HG03354 (cell line): Measurements from ENCODE around the gene HSPB7.
"Not testable (repeated sequence)": the region's sequence is repeated elsewhere in the genome, so short reads cannot be mapped to it uniquely, and the experiment has no call there.

ENCODE experiments used
- ATAC-seq: cut with Tn5 transposase; IDR thresholded peaks from one replicate; pipeline ENCODE4 v1.9.1; 2021; ENCODE audit warnings: mild to moderate bottlenecking; ENCODE audit not compliant: unreplicated experiment, poor library complexity, severe bottlenecking

HSPB7 gene

DNA sequence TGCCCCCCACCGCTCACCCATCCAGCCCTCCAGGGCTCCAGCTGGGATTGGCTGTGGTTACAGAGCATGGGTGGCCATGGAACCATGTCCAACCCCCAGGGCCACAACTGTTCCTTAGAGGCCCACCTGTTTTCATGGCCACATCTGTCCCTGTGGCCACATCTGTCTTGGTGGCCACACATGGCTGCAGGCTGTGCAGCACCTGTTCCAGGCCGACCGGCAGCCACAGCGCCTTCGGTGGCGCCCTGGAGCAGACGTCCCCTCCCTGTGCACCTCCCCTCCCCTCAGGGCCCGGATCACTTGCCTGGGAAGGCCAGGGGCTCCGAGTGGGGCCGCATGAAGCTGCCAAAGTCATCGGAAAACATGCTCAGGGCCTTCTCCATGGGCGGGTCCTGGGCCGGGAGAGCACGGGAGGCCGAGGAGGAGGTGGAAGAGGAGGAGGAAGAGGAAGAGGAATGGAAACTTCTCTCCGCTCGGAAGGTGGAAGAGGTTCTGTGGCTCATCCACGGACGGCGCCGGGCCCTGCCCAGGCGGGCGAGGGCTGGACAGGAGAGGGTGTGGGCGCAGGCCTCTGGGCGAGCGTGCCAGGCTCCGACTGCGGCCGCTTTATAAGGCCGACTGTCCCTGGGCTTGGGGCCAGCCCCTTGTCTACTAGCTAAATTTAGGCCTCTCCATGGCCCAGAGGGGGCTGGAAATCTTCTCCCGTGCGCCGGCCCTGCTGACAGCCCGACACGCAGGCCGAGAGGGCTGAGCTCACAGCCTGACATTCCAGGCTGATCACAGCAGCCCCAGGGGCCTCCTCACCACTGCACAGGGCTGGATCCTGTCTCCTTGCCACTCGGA, at the start of gene HSPB7:
HSPB7 (minus strand) TSS at position 583 of the 843 bp plus-strand sequence; CDS start at position 503, 80 bp downstream.
- ATAC-seq = no peak

DNA sequence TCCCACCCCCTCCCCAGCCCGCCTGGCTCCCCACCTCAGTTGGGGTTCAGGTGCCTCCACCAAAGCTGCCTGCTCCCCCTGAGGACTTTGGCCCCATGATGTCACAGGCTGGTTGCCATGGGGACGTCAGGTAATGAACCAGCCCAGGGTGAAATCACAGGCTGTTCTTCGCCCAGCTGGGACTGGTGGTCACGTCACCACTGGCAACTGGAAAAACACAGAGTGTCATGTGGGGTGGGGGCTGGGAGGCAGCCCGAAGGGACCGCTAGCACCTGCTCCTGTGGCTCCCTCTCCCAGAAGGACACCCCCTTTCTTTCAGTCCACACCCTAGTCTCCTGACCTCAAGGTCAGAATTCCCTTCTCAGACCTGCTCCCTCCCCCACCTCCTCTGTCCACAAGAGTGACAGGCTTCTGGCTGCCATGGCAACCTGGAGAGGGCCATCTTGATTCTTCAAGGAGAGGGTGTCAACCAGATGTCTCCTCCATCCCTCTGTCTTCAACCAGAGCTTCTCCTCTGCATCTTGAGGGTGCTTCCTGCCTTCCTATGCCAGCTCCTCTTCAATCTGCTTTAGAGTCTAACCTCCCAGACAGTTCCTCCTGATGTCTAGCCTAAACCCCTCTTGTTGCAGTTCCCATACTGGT, 49.4 kb upstream of the HSPB7 start:
- ATAC-seq = no peak

DNA sequence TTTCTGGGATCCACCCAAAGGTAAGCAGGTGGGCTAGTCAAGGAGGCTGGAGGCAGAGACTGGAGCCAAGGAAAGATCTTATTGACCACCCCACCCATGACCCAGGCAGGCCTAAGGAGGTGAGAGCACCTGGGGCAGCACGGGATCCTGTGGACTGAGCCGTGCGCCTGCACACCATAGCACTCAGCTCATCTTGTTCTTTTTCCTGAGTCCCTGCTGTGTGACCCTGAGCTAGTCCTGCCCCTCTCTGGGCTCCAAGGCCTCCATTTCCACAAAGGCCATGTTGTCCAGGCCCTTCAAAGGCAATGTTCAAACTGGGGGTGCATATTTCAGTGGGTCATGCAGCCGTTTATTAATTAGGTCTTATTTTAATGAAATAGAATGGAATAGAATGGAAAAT, 48.4 kb upstream of the HSPB7 start:
- ATAC-seq = no peak

DNA sequence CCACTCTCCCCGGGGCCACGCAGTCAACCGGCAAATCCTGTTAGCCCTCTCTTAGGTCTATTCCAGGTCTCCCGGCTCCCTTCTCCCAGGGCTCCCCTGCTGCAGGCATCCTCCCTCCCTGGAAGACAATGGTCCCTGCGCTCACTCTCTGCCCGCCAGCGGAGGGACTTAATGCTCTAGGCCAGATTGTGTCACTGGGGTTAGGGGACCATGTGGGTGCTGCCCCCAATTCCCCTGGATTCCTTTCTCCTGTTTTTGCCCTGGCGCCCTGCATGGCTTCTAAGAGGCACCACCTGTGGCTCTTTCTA, 47.4 kb upstream of the HSPB7 start:
- no peak for ATAC-seq

DNA sequence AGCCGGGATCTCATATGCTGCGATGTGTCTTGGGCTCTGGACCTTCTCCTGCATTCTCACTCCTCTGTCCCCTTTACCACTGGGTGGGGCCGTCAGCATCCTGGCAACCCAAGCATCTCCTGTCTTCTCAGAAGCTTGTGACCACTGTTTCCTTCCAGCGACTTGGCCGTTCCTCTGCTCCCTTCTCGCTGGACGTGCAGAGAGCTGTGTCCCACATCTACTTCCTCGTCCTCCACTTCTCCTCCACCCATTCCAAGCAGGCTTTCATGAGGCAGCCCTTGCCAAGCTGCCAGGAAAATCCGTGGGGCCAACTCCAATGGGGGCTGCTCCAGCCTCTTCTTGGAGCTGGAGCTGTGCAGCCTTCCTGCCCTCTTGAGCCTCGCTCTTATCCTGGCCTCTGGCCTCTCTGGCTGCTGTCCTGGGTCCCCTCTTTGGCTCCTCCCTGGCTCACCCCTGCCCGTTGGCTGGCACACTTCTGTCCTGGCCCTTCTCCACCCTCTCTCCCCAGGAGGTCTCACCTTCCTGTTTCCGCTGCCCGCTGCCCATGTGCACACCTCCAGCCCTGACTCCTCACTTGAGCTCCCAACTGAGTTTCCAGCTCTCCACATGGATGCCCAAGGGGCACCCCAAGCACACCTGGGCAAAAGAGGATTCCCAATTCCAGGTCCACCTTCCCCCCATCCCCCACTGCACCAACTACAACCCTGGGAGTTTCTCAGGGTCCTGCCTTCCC, 46.9 kb upstream of the HSPB7 start:
- ATAC-seq = no peak

DNA sequence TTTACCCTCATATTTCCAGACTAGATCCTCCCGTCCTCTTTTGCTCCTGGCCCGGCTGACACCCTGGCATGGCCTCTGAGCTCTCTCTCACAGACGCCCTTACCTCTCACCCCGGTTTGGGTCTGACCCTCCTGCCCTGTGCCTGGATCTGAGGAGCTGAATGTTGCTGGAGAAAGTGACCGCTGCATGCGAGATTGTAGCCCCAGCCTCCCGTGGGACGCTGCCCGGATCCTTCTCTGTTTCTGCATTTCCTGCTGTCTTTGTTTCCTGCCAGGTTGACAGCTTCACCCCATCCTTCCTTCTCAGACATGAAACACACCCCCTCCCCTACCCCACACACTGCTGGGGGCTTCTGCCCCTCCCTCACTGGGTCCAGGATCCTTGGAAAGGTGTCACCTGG, 46.1 kb upstream of the HSPB7 start:
- ATAC-seq = no peak

DNA sequence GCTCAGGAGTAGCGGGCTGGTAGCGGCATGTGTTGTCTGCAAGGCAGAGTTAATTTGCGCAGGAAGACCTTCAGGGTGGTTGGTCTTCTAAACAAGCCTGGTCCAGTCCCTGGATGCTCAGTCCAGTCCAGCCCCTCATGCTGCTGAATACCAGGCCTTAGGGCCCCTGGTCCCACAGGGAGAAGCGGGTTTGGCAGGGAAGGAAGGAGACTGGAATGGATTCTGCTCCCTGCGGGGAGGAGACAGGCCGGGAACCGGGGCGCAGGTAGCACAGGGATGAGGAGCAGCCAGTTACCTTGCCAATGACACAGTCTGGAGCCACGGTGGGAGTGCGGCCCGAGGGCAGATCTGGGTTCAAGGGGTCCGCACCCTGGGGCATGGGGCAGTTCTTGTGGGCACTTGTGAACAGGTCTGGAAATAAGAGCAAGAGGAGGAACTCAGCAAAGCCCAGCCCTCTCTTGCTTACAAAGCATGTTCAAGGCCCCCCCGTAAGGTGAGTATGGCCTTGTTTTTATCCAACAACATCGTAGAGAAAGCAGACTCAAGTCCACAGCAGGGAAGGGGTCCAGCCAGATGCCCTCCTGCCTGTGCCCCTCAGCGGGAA, 45.5 kb upstream of the HSPB7 start:
- ATAC-seq = no peak

DNA sequence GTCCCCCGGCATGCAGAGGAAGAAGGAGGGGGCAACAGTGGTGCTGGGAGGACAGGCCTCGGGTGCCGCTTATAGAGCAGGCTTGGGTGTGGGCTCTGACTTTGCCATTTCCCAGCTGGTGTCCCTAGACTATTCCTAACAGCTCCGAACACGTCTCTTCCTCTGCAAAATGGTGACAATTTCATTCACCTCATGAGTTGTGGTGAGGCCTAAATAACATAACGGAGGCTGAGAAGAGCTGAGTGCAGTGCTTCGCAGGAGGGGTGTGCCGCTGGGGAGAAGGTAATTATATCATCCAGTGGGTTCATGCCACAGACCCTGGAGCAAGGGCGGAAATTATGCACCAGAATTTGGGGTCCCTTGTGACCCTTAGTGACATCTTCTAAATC, 44.8 kb upstream of the HSPB7 start:
- ATAC-seq = not testable (repeated sequence)

DNA sequence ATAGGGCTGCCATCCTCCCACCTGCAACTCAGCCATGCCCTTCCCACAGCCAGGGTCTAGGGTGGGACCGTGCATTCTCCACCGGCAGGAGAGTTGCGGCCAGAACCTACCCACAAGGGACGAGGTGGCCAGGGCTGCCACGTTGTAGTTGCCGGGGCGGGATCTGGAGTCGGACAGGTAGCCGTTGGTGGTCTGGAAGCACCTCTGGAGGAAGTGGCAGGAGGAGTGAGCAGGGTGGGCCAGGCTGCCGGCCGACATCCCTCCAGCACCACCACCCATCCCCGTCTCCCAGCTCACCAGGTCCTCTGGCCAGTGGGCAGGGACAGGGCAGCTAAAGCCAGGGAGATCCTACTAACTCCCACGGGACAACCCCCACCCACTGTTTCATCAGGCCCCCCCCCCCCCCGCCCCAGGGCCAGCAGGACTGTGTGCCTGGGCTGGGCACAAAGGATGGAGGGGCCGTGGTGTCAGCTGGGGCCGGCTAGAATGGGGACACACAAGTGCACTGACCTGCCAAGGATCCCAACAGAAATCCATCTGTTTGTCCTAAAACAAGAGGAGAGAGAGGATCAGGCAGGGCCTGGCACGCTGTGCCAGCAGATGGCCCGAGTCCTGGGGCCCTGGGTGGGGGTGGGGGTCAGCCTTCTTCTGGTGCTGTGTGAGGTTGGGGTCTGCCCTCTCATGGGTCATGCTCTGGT, 44.3 kb upstream of the HSPB7 start:
- ATAC-seq = not testable (repeated sequence)

DNA sequence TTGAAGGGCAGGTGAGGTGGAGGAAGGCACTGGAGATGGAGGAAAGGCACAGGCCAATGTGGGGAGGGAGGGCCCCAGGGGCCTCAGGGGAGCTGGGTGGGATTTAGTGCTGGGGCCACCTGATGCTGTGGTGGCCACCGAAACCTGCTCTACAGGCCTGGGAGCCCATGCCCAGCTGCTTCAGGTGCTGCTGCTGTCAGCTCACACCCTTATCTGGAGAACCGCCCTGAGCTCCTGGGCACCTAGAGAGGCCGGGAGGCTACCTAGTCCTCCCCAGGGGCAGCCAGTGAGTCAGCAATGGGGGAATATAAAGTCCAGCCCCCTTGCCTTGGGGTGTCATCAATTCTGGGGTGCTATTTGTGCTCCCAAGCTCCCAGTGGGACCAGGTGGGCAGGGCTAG, 43.4 kb upstream of the HSPB7 start:
- ATAC-seq = no peak

DNA sequence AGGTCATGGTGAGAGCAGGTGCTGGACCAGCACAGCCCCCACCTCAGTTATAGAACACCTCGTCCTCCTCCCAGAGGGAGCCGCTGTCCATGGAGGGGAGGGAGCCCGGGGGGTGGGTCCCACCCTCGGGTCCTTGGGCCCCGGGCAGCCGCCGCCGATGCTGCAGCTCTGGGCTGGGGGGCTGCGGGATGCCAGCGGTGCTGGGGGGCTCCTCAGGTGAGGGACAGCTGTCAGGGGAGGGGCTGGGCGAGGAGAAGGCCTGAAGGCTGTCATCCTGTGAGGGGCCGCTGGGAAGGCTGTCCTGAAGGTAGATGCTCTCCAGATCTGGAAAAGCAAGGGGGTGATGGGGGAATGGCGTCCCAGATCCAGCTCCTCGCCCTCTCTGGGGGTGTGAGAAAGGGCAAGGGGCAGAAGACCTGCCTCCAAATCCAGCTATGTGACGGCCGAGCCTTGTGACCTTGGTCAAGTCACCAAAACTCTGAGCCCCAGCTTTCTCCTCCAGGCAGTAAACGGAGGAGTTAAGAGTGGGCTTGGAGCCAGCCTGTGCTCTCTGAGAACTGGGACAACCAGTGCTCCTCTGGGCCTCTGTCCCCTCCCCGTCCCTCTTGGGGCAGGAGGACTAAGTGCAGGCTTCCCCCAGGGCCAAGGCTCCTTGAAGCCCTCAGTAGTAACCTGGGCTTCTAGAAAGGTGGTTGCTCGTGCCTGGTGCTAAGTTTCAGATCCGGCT, 40.7 kb upstream of the HSPB7 start:
- ATAC-seq = not testable (repeated sequence)

DNA sequence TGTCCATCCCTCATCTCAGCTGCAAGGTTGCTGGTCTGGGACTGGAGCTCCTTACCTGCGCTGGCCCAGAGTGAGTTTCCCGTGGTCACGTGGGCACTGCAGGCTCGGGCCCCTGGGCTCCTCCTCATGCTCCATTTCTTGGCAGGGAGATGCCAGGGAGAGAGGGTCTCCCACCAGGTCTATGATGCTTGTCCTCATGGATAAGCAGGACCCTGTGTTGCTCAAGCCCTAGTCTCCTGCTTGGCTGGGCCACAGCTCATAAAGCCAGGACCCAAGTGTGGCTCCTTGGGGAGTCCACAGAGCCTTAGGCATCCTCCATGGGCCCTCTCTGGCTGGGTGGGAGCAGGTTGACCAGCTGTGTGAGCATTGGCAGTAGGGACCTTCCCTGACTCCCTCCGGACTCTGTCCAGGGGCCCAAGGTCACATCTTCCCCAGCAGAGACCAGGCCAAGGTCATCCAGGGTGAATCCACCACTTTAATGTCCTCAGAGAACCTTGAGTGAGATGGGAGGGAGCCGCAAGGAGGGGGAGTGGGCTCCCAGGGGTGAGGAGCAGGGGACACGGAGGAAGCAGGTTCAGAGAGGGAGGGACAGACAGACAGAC, 39.6 kb upstream of the HSPB7 start:
- ATAC-seq = not testable (repeated sequence)

DNA sequence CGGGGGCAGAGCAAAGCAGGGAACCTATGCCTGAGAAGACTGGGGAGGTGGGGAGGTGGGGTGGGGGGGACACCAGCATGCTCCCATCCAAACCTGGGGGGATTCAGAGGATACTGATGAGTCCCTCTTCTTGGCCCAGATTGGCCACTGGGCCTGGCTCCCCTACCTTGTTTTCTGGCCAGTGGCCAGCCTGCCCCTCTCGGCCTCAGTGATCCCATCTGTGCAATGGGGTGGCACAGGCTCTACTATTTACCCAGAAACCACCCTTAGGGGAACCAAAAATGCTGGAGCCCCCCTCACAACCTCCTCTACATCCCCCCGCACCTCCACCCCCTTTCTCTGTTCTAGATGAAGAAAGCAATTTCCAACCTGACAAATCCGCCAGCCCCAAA, 38.7 kb upstream of the HSPB7 start:
- not testable (repeated sequence) for ATAC-seq

DNA sequence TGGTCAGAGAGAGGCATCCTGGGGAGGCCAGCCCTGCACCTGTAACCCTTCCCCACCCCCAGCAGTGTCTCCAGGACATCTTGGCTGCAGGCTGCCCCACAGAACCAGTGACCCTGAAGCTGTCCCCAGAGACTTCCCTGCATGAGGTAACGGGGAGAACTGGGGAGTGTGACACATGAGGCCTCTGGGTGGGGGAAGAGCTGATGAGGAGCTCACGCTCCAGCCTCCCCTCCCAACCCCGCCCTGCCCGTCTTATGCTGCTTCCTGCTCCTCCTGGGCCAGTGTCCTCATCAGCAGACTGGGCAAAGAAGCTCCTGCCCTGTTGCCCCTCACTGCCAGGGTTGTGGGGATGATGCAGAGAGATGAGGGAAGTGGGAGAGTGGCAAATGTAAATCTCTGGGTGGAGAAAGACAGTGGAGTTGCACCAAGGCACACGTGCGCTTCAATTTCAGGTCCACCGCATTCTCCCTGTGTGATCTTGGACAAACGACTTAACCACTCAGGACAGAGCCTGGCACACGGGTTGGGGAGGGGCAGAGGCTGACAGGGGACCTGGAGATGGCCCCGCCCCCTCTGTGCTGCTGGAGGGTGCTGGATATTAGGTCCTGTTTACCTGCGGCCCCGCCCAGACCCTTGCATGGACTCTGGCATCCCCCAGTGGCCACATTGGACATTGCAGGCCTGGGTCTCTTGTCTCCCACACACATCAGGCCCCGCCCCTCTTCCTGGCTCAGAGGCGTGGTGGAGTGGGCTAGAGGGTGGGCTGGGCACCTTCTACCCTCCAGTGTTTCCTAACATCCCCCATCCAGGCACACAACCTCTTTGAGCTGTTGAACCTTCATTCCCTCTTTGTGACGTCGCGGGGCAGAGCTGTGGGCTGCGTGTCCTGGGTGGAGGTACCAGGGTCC, 38.0 kb upstream of the HSPB7 start:
- ATAC-seq = peak; percentile 77

DNA sequence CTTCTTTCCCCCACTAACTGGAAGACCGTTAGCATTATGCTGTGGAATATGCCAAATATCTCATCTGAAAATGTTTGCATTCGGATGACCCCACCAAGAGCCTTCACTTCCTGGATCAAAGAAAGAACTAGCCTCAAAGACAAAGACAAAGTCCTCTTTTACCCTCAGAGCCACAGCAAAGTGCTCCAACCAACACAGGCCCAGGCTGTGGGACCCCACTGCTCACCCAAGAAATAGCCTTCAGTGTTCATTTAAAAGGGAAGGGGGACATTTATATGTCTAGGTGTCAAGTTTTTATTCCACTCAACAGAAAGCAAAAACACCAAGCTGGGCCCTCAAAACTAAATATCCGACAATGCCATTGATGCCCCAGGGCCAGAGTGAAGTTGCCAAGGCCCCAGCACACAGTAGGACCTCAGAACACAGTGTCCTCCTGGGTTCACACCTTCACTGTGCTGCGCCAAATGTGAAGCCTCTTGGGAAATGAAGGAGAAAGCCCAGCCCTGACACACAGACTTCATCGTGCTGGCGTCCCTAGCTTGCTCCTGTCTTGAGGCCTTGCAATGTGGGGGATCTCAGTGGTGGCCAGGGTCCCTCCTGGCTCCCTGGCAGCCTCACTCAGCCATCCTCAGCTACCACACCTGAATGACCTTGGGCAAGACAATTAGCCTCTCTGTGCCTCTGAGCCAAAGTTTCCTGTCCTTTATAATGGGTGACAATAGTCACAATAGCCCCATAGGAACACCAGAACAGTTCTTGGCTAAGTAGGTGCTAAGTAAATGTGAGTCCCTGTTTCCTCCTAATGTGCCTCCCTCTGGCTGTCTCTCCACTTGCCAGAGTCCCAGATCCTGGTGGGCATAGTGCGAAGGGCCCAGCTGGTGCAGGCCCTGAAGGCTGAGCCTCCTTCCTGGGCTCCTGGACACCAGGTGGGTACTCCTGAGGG, 37.0 kb upstream of the HSPB7 start:
- ATAC-seq = no peak

DNA sequence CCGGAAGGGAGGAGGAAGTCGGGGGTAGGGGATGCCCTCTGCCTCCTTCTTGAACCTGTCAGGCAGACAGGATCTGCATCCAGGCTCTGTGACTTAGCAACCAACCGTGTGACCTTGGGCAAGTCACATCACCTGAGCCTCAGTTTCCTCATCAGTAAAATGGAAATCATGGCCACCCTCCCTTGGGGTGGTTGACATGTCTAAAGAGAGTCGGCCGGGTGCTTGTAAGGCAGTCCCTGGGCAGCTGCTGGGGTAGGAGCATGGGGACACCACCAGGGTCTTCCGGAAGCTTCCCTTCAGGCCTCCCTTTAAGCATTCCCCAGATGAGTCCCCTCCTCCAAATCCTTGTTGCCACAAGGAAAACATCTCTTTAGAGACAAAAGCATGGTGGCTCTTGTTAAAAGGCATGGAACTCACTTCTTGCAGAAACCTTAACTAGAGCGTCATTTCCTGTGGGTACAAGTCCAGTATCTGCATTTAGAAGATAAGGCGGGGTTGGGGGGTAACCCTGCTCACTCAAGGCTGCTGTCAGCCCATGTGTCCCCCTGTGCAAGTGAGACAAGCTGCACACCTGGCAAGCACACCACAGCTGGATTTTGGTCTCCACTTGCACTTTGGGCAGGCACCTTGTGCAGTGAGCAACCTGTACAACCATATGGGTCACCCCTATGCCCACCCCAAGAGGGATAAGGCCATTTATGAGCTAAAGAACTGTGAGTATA, 36.1 kb upstream of the HSPB7 start:
- ATAC-seq = no peak
